Left renal cortex interstitium (tissue), 4 donors: Measurements from ENCODE around the gene ZNF750. TPM values are rescaled to one million over a fixed set of nuclear protein-coding genes. Genes with fewer than 3 reads are reported as not detected.

Source experiments
- DNase-seq, 4 donors: peaks; one replicate each; pipeline ENCODE4 v3.0.0-alpha.2; 2013; ENCODE audit warnings: low read depth in 4 of 4, low spot score in 2 of 4, missing footprints in 1 of 4
- polyA plus RNA-seq, 4 donors: library from polyadenylated mRNA; unstranded; fragments of 120-200 nt; gene quantifications; one replicate each; pipeline ENCODE4 v1.2.1, GENCODE V29; 2013; ENCODE audit not compliant: insufficient read length in 4 of 4

The ZNF750 gene
- polyA plus RNA-seq, 4 donors, result 1.1 to 2.1 (median 1.8) TPM

DNA sequence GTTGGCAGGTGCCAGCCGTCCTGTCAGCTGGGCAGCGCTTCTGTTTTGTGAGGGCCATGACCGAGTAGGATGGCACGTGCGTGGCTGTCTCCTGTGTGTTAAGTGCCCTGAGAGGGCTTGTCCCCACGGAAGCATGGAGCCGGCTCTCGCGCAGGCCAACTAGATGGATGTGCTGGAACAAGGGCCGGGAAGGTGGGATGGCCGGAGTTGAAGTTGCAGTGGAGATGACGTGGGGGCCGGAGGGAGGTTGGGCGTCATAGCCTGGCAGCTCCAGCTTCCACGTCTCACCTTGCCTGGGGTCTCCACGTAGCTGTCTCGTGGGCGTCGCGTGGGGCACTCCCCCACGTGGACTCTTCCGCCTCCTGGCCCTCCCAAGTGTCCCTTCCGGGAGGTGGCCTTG is 60.3 kb downstream of the ZNF750 start:
- no peak for DNase-seq

Other genes starting within 250 kb of the ZNF750 start
- gene WDR45B, start 191.6 kb downstream of the ZNF750 start, polyA plus RNA-seq, result 100 to 1,000 TPM in 2 of 4 donors, 10 to 100 TPM in 2; 95.2 to 105 (median 101) TPM
- 10 to 100 TPM; 16.6 to 25.3 (median 22.3) TPM for gene RAB40B, start 141.3 kb downstream of the ZNF750 start, polyA plus RNA-seq
- 10 to 100 TPM; 41.1 to 50.6 (median 44.9) TPM for gene FN3KRP, start 123.3 kb downstream of the ZNF750 start, polyA plus RNA-seq
- 10 to 100 TPM; 18.8 to 40.3 (median 29.8) TPM for gene FN3K, start 104.4 kb downstream of the ZNF750 start, polyA plus RNA-seq
- gene TBCD, start 88.0 kb downstream of the ZNF750 start, polyA plus RNA-seq, result 10 to 100 TPM; 60.5 to 87.2 (median 73.3) TPM
- 10 to 100 TPM; 41.9 to 84.9 (median 67.7) TPM for gene METRNL, start 239.6 kb upstream of the ZNF750 start, polyA plus RNA-seq